Measurements from ENCODE around the gene CCDC34.
"Not testable (repeated sequence)": the region's sequence is repeated elsewhere in the genome, so short reads cannot be mapped to it uniquely, and the experiment has no call there.

Gene CCDC34

DNA sequence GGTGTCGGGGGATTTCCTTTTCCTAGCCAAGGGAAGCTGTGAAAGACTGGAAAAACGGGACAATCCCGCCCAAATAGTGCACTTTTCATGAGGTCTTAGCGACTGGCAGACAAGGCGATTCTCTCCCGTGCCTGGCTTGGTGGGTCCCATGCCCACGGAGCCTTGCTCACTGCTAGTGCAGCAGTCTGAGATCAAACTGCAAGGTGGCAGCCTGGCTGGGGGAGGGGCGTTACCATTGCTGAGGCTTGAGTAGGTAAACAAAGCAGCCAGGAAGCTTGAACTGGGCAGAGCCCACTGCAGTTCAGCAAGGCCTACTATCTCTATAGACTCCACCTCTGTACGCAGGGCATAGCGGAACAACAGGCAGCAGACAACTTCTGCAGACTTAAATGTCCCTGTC lies 41.7 kb downstream of the CCDC34 start:
- not testable (repeated sequence) for DNase-seq (ENCODE audit: low spot score)

- DNase-seq (ENCODE audit: low spot score) = peak; percentile 93
These were observed 43.9 kb downstream of the CCDC34 start for GRCh38 chr11:27319072-27319471.

GRCh38 chr11:27317751-27318150 lies 45.3 kb downstream of the CCDC34 start:
- DNase-seq (ENCODE audit: low spot score) = peak; percentile 70

GRCh38 chr11:27315836-27316235 lies 47.2 kb downstream of the CCDC34 start:
- DNase-seq (ENCODE audit: low spot score) = no peak

- no peak for DNase-seq (ENCODE audit: low spot score)
These were observed 49.7 kb downstream of the CCDC34 start for GRCh38 chr11:27313157-27313821.

GRCh38 chr11:27312110-27312509 lies 50.9 kb downstream of the CCDC34 start:
- DNase-seq (ENCODE audit: low spot score) = peak; percentile 28

- no peak for DNase-seq (ENCODE audit: low spot score)
These were observed 52.3 kb downstream of the CCDC34 start for GRCh38 chr11:27310707-27311106.

DNA sequence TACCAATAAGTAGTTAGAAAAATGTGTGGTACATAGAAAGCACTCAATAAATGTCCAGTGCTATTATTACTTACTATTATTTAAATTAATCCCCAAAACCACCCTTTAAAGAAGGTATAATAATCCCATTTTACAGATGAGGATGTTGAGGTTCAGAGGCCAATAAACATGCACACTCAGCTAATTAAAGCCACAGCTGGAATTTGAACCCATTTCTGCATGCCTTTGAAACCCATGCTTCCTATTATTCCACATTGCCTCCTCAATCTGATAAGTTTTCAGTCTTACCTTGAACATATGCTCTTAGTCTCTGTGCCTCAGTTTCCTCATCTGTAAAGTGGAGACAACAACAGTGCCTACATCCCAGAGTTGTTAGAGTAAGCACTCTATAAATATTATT lies 52.8 kb downstream of the CCDC34 start:
- DNase-seq (ENCODE audit: low spot score) = no peak

DNA sequence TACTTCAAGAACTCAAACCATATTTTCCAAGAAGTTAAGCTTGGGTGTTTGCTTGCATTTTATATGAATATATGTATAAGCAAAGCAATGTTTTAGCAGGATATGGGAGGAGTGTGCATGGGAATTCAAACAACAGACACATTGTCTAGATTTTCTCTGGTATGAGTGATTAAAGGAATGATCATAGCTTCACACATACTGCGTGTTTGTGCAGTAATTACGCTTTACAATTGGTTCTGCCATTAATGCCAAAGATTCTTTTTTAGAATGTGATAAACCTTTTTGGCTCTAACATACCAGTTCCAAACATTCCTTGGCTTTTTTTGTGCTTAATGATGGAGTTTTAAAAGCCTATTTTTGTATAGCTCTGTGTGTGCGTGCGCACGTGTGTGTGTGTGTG lies 54.0 kb downstream of the CCDC34 start:
- no peak for DNase-seq (ENCODE audit: low spot score)

GRCh38 chr11:27307232-27307631 lies 55.8 kb downstream of the CCDC34 start:
- DNase-seq (ENCODE audit: low spot score) = no peak

- DNase-seq (ENCODE audit: low spot score) = no peak
These were observed 57.3 kb downstream of the CCDC34 start for GRCh38 chr11:27305751-27306150.

DNA sequence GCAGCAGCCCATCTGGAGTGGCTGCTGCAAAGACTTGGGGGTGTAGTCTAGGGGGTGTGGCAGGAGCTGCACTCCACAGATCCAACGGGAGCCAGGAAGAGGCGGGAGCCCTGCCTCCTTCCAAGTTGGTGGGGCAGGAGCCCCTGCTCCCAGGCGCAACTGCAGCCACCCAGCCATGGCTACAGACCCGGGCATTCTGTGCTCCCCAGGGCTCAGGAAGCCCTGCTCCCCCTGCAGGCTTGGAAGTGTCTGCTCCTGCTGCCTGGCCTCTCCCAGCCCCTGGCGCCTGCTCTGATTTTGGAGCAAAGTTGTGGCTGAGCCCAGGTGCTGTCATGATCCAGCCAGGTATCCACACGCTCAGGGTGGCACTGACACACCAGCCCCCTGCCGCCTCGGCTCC lies 58.5 kb downstream of the CCDC34 start:
- no peak for DNase-seq (ENCODE audit: low spot score)

GRCh38 chr11:27303903-27304302 lies 59.1 kb downstream of the CCDC34 start:
- DNase-seq (ENCODE audit: low spot score) = no peak

- peak; percentile 16 for DNase-seq (ENCODE audit: low spot score)
These were observed 62.0 kb downstream of the CCDC34 start for GRCh38 chr11:27300974-27301373.

DNA sequence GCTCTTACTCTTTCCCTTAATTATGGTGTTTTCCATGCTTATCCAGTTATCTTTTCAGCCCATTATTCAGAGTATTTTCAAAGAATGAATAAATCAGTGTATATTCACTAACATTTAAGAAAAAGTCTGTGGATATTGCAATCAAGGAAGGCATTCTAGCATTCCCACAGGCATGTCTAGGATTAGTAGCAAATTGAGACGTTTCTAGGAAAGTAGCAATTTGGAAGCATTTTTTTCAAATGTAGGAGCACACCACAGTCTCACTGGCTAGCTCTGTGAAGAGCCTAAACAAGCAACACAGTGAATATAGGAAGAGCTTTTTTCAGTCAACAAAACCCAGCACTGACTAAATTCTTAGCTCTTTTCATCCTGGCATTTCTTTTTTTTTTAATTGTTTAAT lies 65.4 kb downstream of the CCDC34 start:
- DNase-seq (ENCODE audit: low spot score) = no peak

GRCh38 chr11:27296497-27296896 lies 66.5 kb downstream of the CCDC34 start:
- peak; percentile 68 for DNase-seq (ENCODE audit: low spot score)

GRCh38 chr11:27295928-27296327 lies 67.1 kb downstream of the CCDC34 start:
- no peak for DNase-seq (ENCODE audit: low spot score)

- DNase-seq (ENCODE audit: low spot score) = no peak
These were observed 68.4 kb downstream of the CCDC34 start for GRCh38 chr11:27294654-27295053.

DNA sequence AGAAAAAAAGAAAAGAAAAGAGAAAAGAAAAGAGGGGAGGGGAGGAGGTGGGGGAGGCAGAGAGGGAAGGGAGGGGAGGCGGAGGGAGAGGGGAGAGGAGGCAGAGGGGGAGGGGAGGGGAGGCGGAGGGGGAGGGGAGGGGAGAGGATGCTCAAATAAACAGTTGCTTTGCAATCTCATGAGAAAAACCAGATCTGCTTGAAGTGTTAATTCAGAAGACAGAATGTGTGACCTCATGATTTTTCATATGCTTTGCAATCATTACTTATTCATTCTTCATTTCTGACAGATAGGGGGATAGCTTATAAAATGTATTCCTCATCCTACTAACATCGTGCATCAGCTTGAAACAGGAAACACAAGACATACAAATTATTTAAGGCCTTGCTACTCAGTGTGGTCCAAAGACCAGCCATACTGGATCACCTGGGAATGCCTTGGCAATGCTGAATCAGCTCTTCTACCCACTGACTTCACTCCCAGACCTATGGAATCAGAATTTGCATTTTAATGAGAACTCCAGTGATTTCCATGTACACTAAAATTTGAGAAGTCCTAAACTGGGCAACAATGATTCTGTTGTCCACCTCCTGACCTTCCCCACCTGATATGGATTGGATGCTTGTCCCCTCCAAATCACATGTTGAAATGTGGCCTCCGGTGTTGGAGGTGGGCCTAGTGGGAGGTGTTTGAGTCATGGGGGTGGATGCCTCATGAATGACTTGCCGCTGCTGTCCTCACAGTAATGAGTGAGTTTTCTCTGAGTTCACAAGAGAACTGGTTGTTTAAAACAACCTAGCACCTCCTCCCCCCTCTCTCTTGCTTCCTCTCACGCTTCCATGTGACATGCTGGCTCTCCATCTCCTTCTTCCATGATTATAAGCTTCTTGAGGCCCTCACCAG lies 69.2 kb downstream of the CCDC34 start:
- peak; percentile 62 for DNase-seq (ENCODE audit: low spot score)

DNA sequence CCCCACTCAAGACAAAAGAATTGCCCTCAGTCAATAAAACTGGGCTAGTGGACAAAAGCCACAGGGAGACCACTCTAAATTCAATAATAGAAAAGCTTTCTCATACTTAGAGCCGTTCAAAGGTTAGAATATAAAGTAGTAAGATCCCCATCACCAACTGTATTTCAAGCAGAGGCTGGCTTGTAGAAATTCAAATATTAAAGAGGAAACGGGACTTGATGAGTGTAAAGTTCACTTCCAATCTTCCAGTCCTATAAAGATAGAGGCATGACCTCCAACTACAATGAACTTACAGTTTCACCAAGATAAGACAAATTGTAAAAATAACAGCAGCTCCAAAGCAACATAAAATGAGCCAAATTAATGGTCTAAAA lies 70.4 kb downstream of the CCDC34 start:
- no peak for DNase-seq (ENCODE audit: low spot score)

DNA sequence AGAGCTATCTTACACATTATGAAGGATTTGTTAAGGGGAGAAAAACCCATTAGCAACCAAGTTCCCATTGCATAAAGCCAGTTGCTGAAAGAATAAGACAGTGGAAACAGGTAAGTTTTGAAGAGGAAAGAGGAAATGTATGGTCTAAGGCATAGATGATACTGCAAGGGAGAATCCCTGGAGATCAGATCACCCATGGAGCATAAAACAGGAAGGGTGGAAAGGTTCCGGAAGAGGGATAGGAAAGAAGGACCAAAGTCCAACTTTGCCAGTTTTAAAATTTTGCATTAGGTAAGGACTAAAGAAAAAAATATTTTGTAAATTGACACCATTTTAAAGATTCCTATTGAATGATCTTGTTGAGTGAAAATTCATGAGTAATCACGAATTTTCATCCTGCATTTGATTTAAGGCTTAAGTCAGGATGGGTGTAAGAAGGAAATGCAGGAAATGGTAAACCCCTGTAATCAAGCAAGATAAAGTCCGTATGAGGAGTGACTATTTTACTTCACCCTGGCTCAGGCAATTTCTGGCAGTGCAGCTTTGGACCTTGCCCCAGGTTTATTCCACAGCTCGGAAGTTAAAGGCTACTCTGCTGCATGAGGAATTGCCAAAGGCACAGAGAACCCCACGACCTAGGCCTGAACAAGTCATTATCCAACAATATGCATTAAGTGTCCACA lies 70.9 kb downstream of the CCDC34 start:
- DNase-seq (ENCODE audit: low spot score) = no peak

DNA sequence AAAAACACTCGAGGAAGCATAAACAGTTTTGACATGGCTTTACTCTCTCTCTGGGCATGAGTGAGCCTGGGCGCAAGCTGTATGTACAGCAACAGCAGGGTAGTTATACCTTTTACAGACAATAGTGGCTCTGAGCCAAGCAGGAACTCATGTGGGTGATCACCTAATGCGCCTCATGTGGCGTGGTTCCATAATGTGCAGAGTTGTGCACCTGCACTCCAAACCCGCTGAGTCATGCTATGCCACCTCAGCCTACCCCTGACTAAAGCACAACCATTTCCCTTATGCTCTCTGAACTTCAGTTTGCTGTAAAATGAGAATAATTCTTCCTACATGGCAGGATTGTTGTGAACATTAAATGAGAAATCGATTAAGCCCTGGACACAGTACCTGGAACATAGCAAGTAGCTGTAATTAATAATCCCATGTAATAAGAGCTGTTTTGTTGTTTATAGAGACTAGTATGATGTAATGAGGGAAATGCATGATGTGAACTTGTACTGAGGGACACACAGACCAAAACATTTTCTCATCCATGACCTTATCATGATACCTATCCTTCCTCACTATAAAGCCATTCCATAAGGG lies 71.6 kb downstream of the CCDC34 start:
- DNase-seq (ENCODE audit: low spot score) = peak; percentile 62

Measured in kidney tubule cell (primary cell).